ENCODE measurements around the gene LAS1L. TPM values are rescaled to one million over a fixed set of nuclear protein-coding genes. Genes with fewer than 3 reads are reported as not detected.

The LAS1L gene
- total RNA-seq, 2 experiments from 2014 or later, result 41.0 to 61.6 TPM

DNA sequence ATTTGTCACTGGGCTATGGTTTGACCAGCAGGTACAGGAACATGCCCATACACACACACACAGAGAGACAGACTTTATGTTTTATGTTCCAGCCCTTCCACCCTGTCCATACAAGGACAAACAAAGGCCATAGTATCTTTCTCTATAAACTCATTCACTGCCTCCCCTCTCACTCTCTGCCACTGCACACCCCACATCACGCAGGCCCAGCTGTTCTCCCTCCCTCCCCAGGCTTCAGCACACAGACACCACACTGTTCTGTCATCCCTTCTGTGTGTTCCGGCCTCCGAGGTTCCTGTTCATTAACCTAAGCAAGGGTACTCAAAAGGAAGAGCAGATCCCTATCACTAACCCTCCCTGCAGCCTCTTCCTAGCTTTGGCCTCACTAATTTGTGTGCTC, 17.8 kb downstream of the LAS1L start:
- no peaks in the 10 kb centered on the region for H4K20me1 ChIP-seq (ENCODE audit: insufficient read depth, low read length)
- H3K27ac ChIP-seq (ENCODE audit: low read depth, low read length, poor library complexity, severe bottlenecking), result no peak overlapping the region
- no peak for TF ChIP-seq EZH2phosphoT487 (IDR thresholded peaks at IDR 0.05; ENCODE audit: borderline replicate concordance, low read depth, low read length)
- TF ChIP-seq, protein P1, sequence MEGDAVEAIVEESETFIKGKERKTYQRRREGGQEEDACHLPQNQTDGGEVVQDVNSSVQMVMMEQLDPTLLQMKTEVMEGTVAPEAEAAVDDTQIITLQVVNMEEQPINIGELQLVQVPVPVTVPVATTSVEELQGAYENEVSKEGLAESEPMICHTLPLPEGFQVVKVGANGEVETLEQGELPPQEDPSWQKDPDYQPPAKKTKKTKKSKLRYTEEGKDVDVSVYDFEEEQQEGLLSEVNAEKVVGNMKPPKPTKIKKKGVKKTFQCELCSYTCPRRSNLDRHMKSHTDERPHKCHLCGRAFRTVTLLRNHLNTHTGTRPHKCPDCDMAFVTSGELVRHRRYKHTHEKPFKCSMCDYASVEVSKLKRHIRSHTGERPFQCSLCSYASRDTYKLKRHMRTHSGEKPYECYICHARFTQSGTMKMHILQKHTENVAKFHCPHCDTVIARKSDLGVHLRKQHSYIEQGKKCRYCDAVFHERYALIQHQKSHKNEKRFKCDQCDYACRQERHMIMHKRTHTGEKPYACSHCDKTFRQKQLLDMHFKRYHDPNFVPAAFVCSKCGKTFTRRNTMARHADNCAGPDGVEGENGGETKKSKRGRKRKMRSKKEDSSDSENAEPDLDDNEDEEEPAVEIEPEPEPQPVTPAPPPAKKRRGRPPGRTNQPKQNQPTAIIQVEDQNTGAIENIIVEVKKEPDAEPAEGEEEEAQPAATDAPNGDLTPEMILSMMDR (conservative IDR thresholded peaks at IDR 0.05; ENCODE audit: low read length), result no peak
- ChIA-PET CTCF (ENCODE audit: unreplicated experiment) (no interaction called here), POLR2A (interaction anchor here (0.6 kb wide), 1 partner anchor 836 kb away, joined by 3 read pairs; no protein-coding TSS in a partner anchor)
- H3K4me3 ChIP-seq (ENCODE audit: low read depth, low read length, poor library complexity, severe bottlenecking), result no peak overlapping the region
- no peak for DNase-seq (ENCODE audit: low spot score)
- no peaks in the 10 kb centered on the region for H3K9me2 ChIP-seq (ENCODE audit: insufficient read depth, low read length)
- H3K79me2 ChIP-seq (ENCODE audit: insufficient read depth, low read depth, low read length), result no peaks in the 10 kb centered on the region
- no peaks in the 10 kb centered on the region for H3K9me3 ChIP-seq (ENCODE audit: low read length)
- no TSS peak for BruUV-seq (replicated peaks)
- H3K36me3 ChIP-seq (ENCODE audit: insufficient read depth, low read length), result peaks cover 57% of the 10 kb centered on the region
- H2AFZ ChIP-seq (ENCODE audit: low read length), result no peak overlapping the region
- no peak overlapping the region for H3K4me2 ChIP-seq (ENCODE audit: low read length)
- H3K4me1 ChIP-seq (ENCODE audit: insufficient read depth, low read length, poor library complexity, severe bottlenecking), result no peaks in the 10 kb centered on the region
- intact Hi-C loops (cut with micrococcal nuclease; ENCODE audit: unreplicated experiment), result no loop called here

DNA sequence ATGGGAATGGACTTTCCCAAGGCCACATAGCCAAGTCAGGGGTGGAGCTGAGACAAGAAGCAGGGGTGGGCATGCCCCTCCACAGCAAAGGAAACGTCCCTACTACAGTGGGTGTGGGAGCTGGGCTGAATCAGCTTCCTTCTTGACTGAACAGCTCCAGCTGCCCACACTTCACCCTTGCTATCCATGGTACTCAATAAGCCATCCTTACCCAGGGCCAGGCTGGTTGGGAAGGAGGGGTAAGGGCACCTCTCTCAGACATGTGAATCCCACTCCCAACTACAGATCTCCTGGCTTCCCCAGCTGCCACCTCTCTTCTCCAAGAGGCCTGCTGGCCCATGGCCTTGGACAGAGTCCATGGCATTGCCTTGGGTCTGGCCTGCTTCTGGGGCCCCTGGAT, 21.0 kb downstream of the LAS1L start:
- no peak overlapping the region for H2AFZ ChIP-seq (ENCODE audit: low read length)
- no peak overlapping the region for H3K4me3 ChIP-seq (ENCODE audit: low read depth, low read length, poor library complexity, severe bottlenecking)
- BruUV-seq (replicated peaks), result no TSS peak
- H3K4me2 ChIP-seq (ENCODE audit: low read length), result no peak overlapping the region
- TF ChIP-seq EZH2phosphoT487 (IDR thresholded peaks at IDR 0.05; ENCODE audit: borderline replicate concordance, low read depth, low read length), result no peak
- TF ChIP-seq, protein P1 (conservative IDR thresholded peaks at IDR 0.05; ENCODE audit: low read length), result no peak
- DNase-seq (ENCODE audit: low spot score), result no peak
- intact Hi-C loops (cut with micrococcal nuclease; ENCODE audit: unreplicated experiment), result no loop called here
- no peaks in the 10 kb centered on the region for H3K9me3 ChIP-seq (ENCODE audit: low read length)
- H3K4me1 ChIP-seq (ENCODE audit: insufficient read depth, low read length, poor library complexity, severe bottlenecking), result no peaks in the 10 kb centered on the region
- ChIA-PET POLR2A (interaction anchor here (0.5 kb wide), 1 partner anchor 9 kb away, joined by 3 read pairs; no protein-coding TSS in a partner anchor), CTCF (ENCODE audit: unreplicated experiment) (no interaction called here)
- H4K20me1 ChIP-seq (ENCODE audit: insufficient read depth, low read length), result no peaks in the 10 kb centered on the region
- no peak overlapping the region for H3K27ac ChIP-seq (ENCODE audit: low read depth, low read length, poor library complexity, severe bottlenecking)
- no peaks in the 10 kb centered on the region for H3K79me2 ChIP-seq (ENCODE audit: insufficient read depth, low read depth, low read length)
- H3K9me2 ChIP-seq (ENCODE audit: insufficient read depth, low read length), result no peaks in the 10 kb centered on the region
- H3K36me3 ChIP-seq (ENCODE audit: insufficient read depth, low read length), result peaks cover 58% of the 10 kb centered on the region

DNA sequence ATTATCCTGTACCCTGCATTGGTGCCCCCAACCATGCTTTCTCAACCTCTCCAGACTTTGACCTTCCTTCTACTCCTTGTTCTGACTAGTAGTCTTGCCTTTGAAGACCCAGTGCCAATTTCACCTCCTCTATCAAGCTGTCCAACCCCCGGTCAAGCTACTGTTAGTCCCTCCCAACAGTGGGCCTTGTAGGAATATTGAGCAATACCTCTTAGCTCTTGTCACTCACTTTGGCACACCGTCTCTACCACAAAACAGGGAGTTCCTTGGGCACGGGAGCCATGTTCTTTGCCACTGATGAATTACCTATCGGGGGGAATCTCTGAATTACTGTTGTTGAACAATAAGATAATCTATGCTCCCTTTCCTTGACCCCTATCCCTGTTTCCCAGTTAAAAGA, 25.2 kb downstream of the LAS1L start:
- H3K4me1 ChIP-seq (ENCODE audit: insufficient read depth, low read length, poor library complexity, severe bottlenecking), result no peaks in the 10 kb centered on the region
- TF ChIP-seq, protein P1 (conservative IDR thresholded peaks at IDR 0.05; ENCODE audit: low read length), result no peak
- H3K4me3 ChIP-seq (ENCODE audit: low read depth, low read length, poor library complexity, severe bottlenecking), result no peak overlapping the region
- intact Hi-C loops (cut with micrococcal nuclease; ENCODE audit: unreplicated experiment), result no loop called here
- CTCF ChIA-PET (ENCODE audit: unreplicated experiment), result no interaction called here
- BruUV-seq (replicated peaks), result no TSS peak
- no peak overlapping the region for H3K4me2 ChIP-seq (ENCODE audit: low read length)
- POLR2A ChIA-PET, result no interaction called here
- no peaks in the 10 kb centered on the region for H3K9me3 ChIP-seq (ENCODE audit: low read length)
- no peak overlapping the region for H2AFZ ChIP-seq (ENCODE audit: low read length)
- H4K20me1 ChIP-seq (ENCODE audit: insufficient read depth, low read length), result no peaks in the 10 kb centered on the region
- H3K36me3 ChIP-seq (ENCODE audit: insufficient read depth, low read length), result peaks cover 48% of the 10 kb centered on the region
- no peaks in the 10 kb centered on the region for H3K9me2 ChIP-seq (ENCODE audit: insufficient read depth, low read length)
- no peaks in the 10 kb centered on the region for H3K79me2 ChIP-seq (ENCODE audit: insufficient read depth, low read depth, low read length)
- DNase-seq (ENCODE audit: low spot score), result no peak
- no peak overlapping the region for H3K27ac ChIP-seq (ENCODE audit: low read depth, low read length, poor library complexity, severe bottlenecking)

Measured in OCI-LY7 (cell line).